ENCODE data around the gene PRDM15.

- TF ChIP-seq, protein P1, sequence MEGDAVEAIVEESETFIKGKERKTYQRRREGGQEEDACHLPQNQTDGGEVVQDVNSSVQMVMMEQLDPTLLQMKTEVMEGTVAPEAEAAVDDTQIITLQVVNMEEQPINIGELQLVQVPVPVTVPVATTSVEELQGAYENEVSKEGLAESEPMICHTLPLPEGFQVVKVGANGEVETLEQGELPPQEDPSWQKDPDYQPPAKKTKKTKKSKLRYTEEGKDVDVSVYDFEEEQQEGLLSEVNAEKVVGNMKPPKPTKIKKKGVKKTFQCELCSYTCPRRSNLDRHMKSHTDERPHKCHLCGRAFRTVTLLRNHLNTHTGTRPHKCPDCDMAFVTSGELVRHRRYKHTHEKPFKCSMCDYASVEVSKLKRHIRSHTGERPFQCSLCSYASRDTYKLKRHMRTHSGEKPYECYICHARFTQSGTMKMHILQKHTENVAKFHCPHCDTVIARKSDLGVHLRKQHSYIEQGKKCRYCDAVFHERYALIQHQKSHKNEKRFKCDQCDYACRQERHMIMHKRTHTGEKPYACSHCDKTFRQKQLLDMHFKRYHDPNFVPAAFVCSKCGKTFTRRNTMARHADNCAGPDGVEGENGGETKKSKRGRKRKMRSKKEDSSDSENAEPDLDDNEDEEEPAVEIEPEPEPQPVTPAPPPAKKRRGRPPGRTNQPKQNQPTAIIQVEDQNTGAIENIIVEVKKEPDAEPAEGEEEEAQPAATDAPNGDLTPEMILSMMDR (IDR thresholded peaks at IDR 0.05) = no peak
- no peak for TF ChIP-seq POLR2AphosphoS5 (IDR thresholded peaks at IDR 0.05)
- no peak for TF ChIP-seq POLR2A (IDR thresholded peaks at IDR 0.05)
Measured at GRCh38 chr21:41794600-41794999, 84.5 kb downstream of the PRDM15 start.

Measured in prostate gland (tissue), 2 donors.